Ishikawa (cell line): ENCODE data around the gene NR1H4.

Experiments
- CREB1 ChIP-seq: IDR thresholded peaks from 2 replicates; pipeline ENCODE4 v1.6.1; 2012; ENCODE audit warnings: low read depth
- EGR1 ChIP-seq: IDR thresholded peaks from 2 replicates; pipeline ENCODE4 v1.6.1; 2012
- EP300 ChIP-seq: IDR thresholded peaks from 2 replicates; pipeline ENCODE4 v1.6.1; 2012; ENCODE audit warnings: borderline replicate concordance
- MAX ChIP-seq: IDR thresholded peaks from 2 replicates; pipeline ENCODE4 v1.6.1; 2012
- NFIC ChIP-seq: IDR thresholded peaks from 2 replicates; pipeline ENCODE4 v1.6.1; 2012
- RAD21 ChIP-seq: IDR thresholded peaks from 2 replicates; pipeline ENCODE4 v1.6.1; 2012; ENCODE audit warnings: low read depth
- TAF1 ChIP-seq: IDR thresholded peaks from 2 replicates; pipeline ENCODE4 v1.6.1; 2012; ENCODE audit warnings: low read depth, mild to moderate bottlenecking
- TCF12 ChIP-seq: IDR thresholded peaks from 2 replicates; pipeline ENCODE4 v1.6.1; 2012; ENCODE audit warnings: low read depth
- TEAD4 ChIP-seq: IDR thresholded peaks from 2 replicates; pipeline ENCODE4 v1.6.1; 2012
- YY1 ChIP-seq: IDR thresholded peaks from 2 replicates; pipeline ENCODE4 v1.6.1; 2012; ENCODE audit warnings: low read depth
- ZBTB7A ChIP-seq: IDR thresholded peaks from 2 replicates; pipeline ENCODE4 v1.6.1; 2012; ENCODE audit warnings: low read depth
- TF ChIP-seq, protein P1 (sequence below): IDR thresholded peaks from 2 replicates; pipeline ENCODE4 v1.6.1; 2012; ENCODE audit warnings: low read depth, mild to moderate bottlenecking

DNA sequence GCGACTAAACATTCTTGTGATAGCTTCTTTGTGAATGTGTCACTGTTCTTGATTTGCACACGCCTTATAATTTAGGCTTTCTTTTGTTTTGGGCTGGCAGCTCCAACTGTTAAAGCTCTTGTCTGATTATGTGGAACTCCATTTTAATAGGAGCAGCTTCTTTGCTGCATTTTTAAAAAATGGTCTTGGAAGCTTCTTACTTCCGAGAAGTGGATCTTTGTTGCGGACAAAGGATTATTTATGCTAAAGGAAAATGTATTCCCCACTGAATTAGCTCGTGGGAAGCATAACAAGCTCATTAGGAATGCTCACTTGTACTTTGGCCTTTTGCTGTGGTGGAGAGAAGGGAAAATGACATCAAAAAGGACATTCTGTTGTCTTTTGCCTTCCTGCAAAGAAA, 119.8 kb downstream of the NR1H4 start:
- TF ChIP-seq MAX (no peak), EGR1 (no peak), EP300 (no peak), NFIC (no peak), TCF12 (no peak), RAD21 (no peak), TAF1 (no peak), YY1 (no peak), CREB1 (no peak), TEAD4 (no peak), ZBTB7A (no peak)
- TF ChIP-seq, protein P1, sequence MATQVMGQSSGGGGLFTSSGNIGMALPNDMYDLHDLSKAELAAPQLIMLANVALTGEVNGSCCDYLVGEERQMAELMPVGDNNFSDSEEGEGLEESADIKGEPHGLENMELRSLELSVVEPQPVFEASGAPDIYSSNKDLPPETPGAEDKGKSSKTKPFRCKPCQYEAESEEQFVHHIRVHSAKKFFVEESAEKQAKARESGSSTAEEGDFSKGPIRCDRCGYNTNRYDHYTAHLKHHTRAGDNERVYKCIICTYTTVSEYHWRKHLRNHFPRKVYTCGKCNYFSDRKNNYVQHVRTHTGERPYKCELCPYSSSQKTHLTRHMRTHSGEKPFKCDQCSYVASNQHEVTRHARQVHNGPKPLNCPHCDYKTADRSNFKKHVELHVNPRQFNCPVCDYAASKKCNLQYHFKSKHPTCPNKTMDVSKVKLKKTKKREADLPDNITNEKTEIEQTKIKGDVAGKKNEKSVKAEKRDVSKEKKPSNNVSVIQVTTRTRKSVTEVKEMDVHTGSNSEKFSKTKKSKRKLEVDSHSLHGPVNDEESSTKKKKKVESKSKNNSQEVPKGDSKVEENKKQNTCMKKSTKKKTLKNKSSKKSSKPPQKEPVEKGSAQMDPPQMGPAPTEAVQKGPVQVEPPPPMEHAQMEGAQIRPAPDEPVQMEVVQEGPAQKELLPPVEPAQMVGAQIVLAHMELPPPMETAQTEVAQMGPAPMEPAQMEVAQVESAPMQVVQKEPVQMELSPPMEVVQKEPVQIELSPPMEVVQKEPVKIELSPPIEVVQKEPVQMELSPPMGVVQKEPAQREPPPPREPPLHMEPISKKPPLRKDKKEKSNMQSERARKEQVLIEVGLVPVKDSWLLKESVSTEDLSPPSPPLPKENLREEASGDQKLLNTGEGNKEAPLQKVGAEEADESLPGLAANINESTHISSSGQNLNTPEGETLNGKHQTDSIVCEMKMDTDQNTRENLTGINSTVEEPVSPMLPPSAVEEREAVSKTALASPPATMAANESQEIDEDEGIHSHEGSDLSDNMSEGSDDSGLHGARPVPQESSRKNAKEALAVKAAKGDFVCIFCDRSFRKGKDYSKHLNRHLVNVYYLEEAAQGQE, result no peak
